GM21515 (cell line): Measurements from ENCODE around the gene PRKACB.
"Not testable (repeated sequence)": the region's sequence is repeated elsewhere in the genome, so short reads cannot be mapped to it uniquely, and the experiment has no call there.

Source experiments
- ATAC-seq: cut with Tn5 transposase; IDR thresholded peaks from one replicate; pipeline ENCODE4 v1.9.1; 2021; ENCODE audit not compliant: unreplicated experiment

PRKACB gene

GRCh38 chr1:84214115-84214956, 70.3 kb downstream of the PRKACB start:
- no peak for ATAC-seq

- ATAC-seq = no peak
These were observed 73.2 kb downstream of the PRKACB start for GRCh38 chr1:84217239-84217638.

- no peak for ATAC-seq
These were observed 79.8 kb downstream of the PRKACB start for GRCh38 chr1:84223751-84224432.

GRCh38 chr1:84224905-84225304, 80.8 kb downstream of the PRKACB start:
- ATAC-seq = no peak

- no peak for ATAC-seq
These were observed 81.6 kb downstream of the PRKACB start for GRCh38 chr1:84225646-84226045.

GRCh38 chr1:84232676-84233075, 88.6 kb downstream of the PRKACB start:
- ATAC-seq = not testable (repeated sequence)

- ATAC-seq = no peak
These were observed 92.2 kb downstream of the PRKACB start for GRCh38 chr1:84236256-84236655.

GRCh38 chr1:84242641-84243040, 98.6 kb downstream of the PRKACB start:
- ATAC-seq = no peak

GRCh38 chr1:84245563-84245962, 101.5 kb downstream of the PRKACB start:
- no peak for ATAC-seq

- no peak for ATAC-seq
These were observed 102.1 kb downstream of the PRKACB start for GRCh38 chr1:84246213-84246612.

- ATAC-seq = no peak
These were observed 103.6 kb downstream of the PRKACB start for GRCh38 chr1:84247425-84248220.

GRCh38 chr1:84250668-84251067, 106.6 kb downstream of the PRKACB start:
- no peak for ATAC-seq

- no peak for ATAC-seq
These were observed 109.0 kb downstream of the PRKACB start for GRCh38 chr1:84253036-84253435.

GRCh38 chr1:84253891-84254290, 109.8 kb downstream of the PRKACB start:
- no peak for ATAC-seq

GRCh38 chr1:84254703-84255238, 110.7 kb downstream of the PRKACB start:
- ATAC-seq = no peak

GRCh38 chr1:84255582-84255981, 111.5 kb downstream of the PRKACB start:
- ATAC-seq = no peak

- no peak for ATAC-seq
These were observed 113.5 kb downstream of the PRKACB start for GRCh38 chr1:84257617-84258016.

GRCh38 chr1:84259376-84259775, 115.3 kb downstream of the PRKACB start:
- ATAC-seq = no peak

- ATAC-seq = no peak
These were observed 115.9 kb downstream of the PRKACB start for GRCh38 chr1:84259989-84260388.

- ATAC-seq = no peak
These were observed 116.9 kb downstream of the PRKACB start for GRCh38 chr1:84260852-84261518.

GRCh38 chr1:84264961-84265360, 120.9 kb downstream of the PRKACB start:
- ATAC-seq = no peak
